A673 (cell line): ENCODE data around the gene CARF. TPM values are rescaled to one million over a fixed set of nuclear protein-coding genes. Genes with fewer than 3 reads are reported as not detected.
A peak's percentile ranks its signal among the peaks of the same experiment; 100 is the strongest.

Experiments
- BruUV-seq: library from RNA; stranded (reverse); fragments of 400-500 nt; replicated peaks from 2 replicates; lab custom pipeline; 2021; lab: Mats Ljungman, UMichigan
- CTCF ChIA-PET: fragments of 300-600 bp; sonication (Branson Sonifier 250); formaldehyde crosslinking; loops from one replicate; lab custom pipeline; 2022; ENCODE audit warnings: antibody characterized with exemption; lab: Charles Lee
- POLR2A ChIA-PET: fragments of 300-600 bp; sonication (Branson Sonifier 250); formaldehyde crosslinking; loops from one replicate; lab custom pipeline; 2022; ENCODE audit warnings: antibody characterized with exemption; ENCODE audit not compliant: low non-redundant PET; lab: Charles Lee
- DNase-seq: peaks from one replicate; pipeline ENCODE4 v3.0.0-alpha.2; 2015; ENCODE audit warnings: low spot score
- H3K27ac ChIP-seq: fragments of 200-600 bp; sonication (generic); 2 replicates; pipeline ENCODE4 v1.5.1; 2016; ENCODE audit warnings: mixed run types, low read depth, mild to moderate bottlenecking, mixed read lengths, antibody characterized with exemption, low read length; ENCODE audit not compliant: poor library complexity, severe bottlenecking
- H3K27me3 ChIP-seq: fragments of 200-600 bp; sonication (generic); replicated peaks from 2 replicates; pipeline ENCODE4 v1.6.1; 2017; ENCODE audit warnings: mixed run types, low read depth, mild to moderate bottlenecking, mixed read lengths, antibody characterized with exemption, low read length; ENCODE audit not compliant: insufficient read depth, poor library complexity
- H3K36me3 ChIP-seq: fragments of 200-600 bp; sonication (generic); 2 replicates; pipeline ENCODE4 v1.6.1; 2016; ENCODE audit warnings: mixed run types, mild to moderate bottlenecking, mixed read lengths, antibody characterized with exemption, low read length; ENCODE audit not compliant: insufficient read depth, poor library complexity, severe bottlenecking
- H3K4me1 ChIP-seq: fragments of 200-600 bp; sonication (generic); 2 replicates; pipeline ENCODE4 v1.6.1; 2017; ENCODE audit warnings: mixed run types, mild to moderate bottlenecking, mixed read lengths, antibody characterized with exemption, low read length; ENCODE audit not compliant: insufficient read depth, poor library complexity, severe bottlenecking
- H3K4me3 ChIP-seq: fragments of 200-600 bp; sonication (generic); 2 replicates; pipeline ENCODE4 v1.5.1; 2016; ENCODE audit warnings: low read depth, mixed run types, mild to moderate bottlenecking, mixed read lengths, low read length; ENCODE audit not compliant: poor library complexity, severe bottlenecking
- H3K9me3 ChIP-seq: fragments of 200-600 bp; sonication (generic); 2 replicates; pipeline ENCODE4 v1.6.1; 2016; ENCODE audit warnings: mixed run types, low read depth, mild to moderate bottlenecking, mixed read lengths, antibody characterized with exemption, low read length; ENCODE audit not compliant: poor library complexity, severe bottlenecking
- CTCF ChIP-seq: fragments of 300-800, 200-600 bp; sonication (generic); conservative IDR thresholded peaks from 2 replicates; pipeline ENCODE4 v1.5.1; 2017; ENCODE audit warnings: low read depth, mild to moderate bottlenecking, antibody characterized with exemption, low read length, moderate library complexity, mixed read lengths
- EZH2 ChIP-seq: fragments of 200-600 bp; sonication (generic); IDR thresholded peaks from 2 replicates; pipeline ENCODE4 v1.6.1; 2017; ENCODE audit warnings: borderline replicate concordance, low read depth, mild to moderate bottlenecking, mixed read lengths, antibody characterized with exemption, low read length; ENCODE audit not compliant: poor library complexity, severe bottlenecking
- intact Hi-C: fragments of 100-400 bp; cut with micrococcal nuclease; formaldehyde crosslinking; loops from one replicate; pipeline ENCODE4 v1.10.0; 2022; ENCODE audit not compliant: unreplicated experiment
- total RNA-seq: library from RNA; stranded (reverse); gene quantifications from 2 replicates; pipeline ENCODE4 v1.2.3, GENCODE V29; 2021

The CARF gene
- total RNA-seq, 1 experiment from 2014 or later, result 5.1 TPM

DNA sequence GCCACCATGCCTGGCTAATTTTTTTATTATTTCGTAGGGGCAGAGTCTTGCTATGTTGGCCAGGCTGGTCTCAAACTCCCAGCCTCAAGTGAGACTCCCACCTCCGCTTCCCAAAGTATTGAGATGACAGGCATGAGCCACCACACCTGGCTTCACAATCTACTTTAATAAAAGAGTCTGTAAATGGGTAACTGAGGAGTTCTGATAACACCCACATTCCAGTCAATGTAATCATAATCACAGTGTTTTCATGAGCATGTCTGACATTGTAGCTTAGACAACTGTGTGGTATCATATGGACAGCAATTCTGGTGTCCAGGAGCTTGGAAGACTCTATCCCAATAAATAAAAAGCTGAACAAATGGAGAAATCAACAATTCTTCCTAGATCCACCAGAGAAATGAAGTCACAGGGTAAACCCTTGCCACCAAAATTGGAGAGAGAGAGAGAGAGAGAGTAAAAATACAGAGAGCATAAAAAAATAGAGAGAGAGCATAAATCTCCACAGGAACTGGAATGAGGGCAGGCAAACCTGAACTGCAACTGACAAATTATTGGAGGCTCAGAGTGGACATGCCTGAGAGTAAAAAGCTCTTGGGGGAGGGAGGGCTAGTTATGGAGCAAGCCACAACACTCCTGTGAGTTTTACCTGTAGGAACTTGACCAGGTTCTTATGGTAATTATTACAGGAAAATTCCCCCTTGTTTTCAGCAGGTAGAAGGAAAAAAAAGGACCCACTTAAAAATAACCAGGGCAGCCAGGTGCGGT, 90.2 kb downstream of the CARF start:
- H3K4me1 ChIP-seq, result peaks cover 8% of the 10 kb centered on the region
- no peak for TF ChIP-seq EZH2
- TF ChIP-seq CTCF, result no peak
- H3K4me3 ChIP-seq, result no peak overlapping the region
- no TSS peak for BruUV-seq
- DNase-seq, result no peak
- H3K36me3 ChIP-seq, result no peaks in the 10 kb centered on the region
- H3K27me3 ChIP-seq, result no peaks in the 10 kb centered on the region
- H3K27ac ChIP-seq, result no peak overlapping the region
- ChIA-PET CTCF (interaction anchor here (0.7 kb wide), 1 partner anchor 132 kb away, joined by 4 read pairs; no protein-coding TSS in a partner anchor), POLR2A (interaction anchor here (0.6 kb wide), 1 partner anchor 10 kb away, joined by 5 read pairs; no protein-coding TSS in a partner anchor)
- H3K9me3 ChIP-seq, result no peaks in the 10 kb centered on the region
- intact Hi-C loops, result no loop called here

DNA sequence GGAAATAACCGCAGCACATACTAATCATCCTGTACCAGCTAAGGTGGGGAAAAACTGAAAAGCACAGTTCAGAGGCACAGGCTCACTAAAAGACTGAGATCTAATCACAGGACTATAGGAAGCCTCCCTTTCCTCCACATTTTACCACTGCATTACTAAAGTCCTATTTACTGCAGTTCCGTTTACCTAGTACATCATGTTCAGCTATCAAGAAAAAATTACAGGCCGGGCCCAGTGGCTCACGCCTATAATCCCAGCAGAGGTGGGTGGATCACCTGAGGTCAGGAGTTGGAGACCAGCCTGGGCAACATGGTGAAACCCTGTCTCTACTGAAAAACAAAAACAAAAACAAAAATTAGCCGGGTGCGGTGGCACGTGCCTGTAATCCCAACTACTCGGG, 91.6 kb downstream of the CARF start:
- TF ChIP-seq CTCF (no peak), EZH2 (no peak)
- intact Hi-C loops, result no loop called here
- no peaks in the 10 kb centered on the region for H3K36me3 ChIP-seq
- H3K4me1 ChIP-seq, result peaks cover 8% of the 10 kb centered on the region
- H3K4me3 ChIP-seq, result no peak overlapping the region
- ChIA-PET CTCF (no interaction called here), POLR2A (no interaction called here)
- no TSS peak for BruUV-seq
- H3K27me3 ChIP-seq, result no peaks in the 10 kb centered on the region
- no peak for DNase-seq
- no peaks in the 10 kb centered on the region for H3K9me3 ChIP-seq
- H3K27ac ChIP-seq, result no peak overlapping the region

- peak; percentile 99 for DNase-seq
- Histone ChIP-seq H3K9me3 (no peaks in the 10 kb centered on the region), H3K4me3 (peak within 1 kb of the TSS; percentile 75), H3K27ac (peak within 1 kb of the TSS; percentile 92), H3K4me1 (peaks cover 26% of the 10 kb centered on the region), H3K36me3 (no peaks in the 10 kb centered on the region), H3K27me3 (no peaks in the 10 kb centered on the region)
- no TSS peak for BruUV-seq
- ChIA-PET CTCF (interaction anchor here (0.6 kb wide), 1 partner anchor 28 kb away, joined by 3 read pairs; no protein-coding TSS in a partner anchor), POLR2A (no interaction called here)
- no peak for TF ChIP-seq CTCF
- TF ChIP-seq EZH2, result no peak
- intact Hi-C loops, result loop anchor here (1.0 kb wide), 1 partner anchor 102 kb away; the partner anchor contains the start of gene CARF
Observed at GRCh38 chr2:203014456-203015199, 102.6 kb downstream of the CARF start, which contains the start of gene NBEAL1. TSS of gene NBEAL1 (plus strand) at chr2:203014875. CDS start at chr2:203016385, 1,510 bp downstream.
